Psoas muscle (tissue), 8 donors: ENCODE measurements around the gene ZNF609. TPM values are rescaled to one million over a fixed set of nuclear protein-coding genes. Genes with fewer than 3 reads are reported as not detected.

Source experiments
- ATAC-seq, 4 donors: fragments of 200-7000 bp; cut with Tn5 transposase; one replicate each; pipeline ENCODE4 v1.9.1; 2020; ENCODE audit warnings: moderate library complexity in 3 of 4, mild to moderate bottlenecking in 2 of 4
- DNase-seq, 2 donors: peaks; one replicate each; pipeline ENCODE4 v3.0.0-alpha.2; 2020
- H3K27ac ChIP-seq: fragments of 200-600 bp; one replicate; pipeline ENCODE4 v1.8.0; 2022
- H3K27me3 ChIP-seq, 3 donors: fragments of 200-600 bp in 1 of 3; one replicate each; pipeline versions ENCODE4 v1.6.1 to v1.8.0; 2013 to 2022; ENCODE audit warnings: low read length in 2 of 3, mild to moderate bottlenecking in 2 of 3, moderate library complexity in 1 of 3; ENCODE audit not compliant: insufficient read depth in 3 of 3
- H3K36me3 ChIP-seq, 2 donors: fragments of 200-600 bp in 1 of 2; one replicate each; pipeline versions ENCODE4 v1.6.1 to v1.8.0; 2013 to 2022; ENCODE audit warnings: low read depth in 1 of 2, mild to moderate bottlenecking in 1 of 2, moderate library complexity in 1 of 2; ENCODE audit not compliant: insufficient read depth in 1 of 2
- H3K4me1 ChIP-seq: fragments of 200-600 bp; one replicate; pipeline ENCODE4 v1.8.0; 2022
- H3K4me3 ChIP-seq: fragments of 200-600 bp; one replicate; pipeline ENCODE4 v1.8.0; 2022; ENCODE audit warnings: mild to moderate bottlenecking
- H3K9me3 ChIP-seq: fragments of 200-600 bp; one replicate; pipeline ENCODE4 v1.8.0; 2022
- CTCF ChIP-seq: fragments of 200-600 bp; IDR thresholded peaks from one replicate; pipeline ENCODE4 v1.8.0; 2022; ENCODE audit warnings: antibody characterized with exemption
- WGBS, 3 donors: extraction: QIAGEN DNeasy Blood & Tissue Kit; methylation state at CpG; one replicate each; pipeline versions ENCODE4 v1.1.6 to v1.1.7; 2013; 5-methylcytosine and 5-hydroxymethylcytosine counted together
- intact Hi-C, 2 donors: fragments of 100-400 bp; cut with DNase I; formaldehyde crosslinking; loops; one replicate each; pipeline versions ENCODE4 v1.11.0 to v1.14.2; 2022
- long read RNA-seq, 2 donors: library from polyadenylated mRNA; unstranded; transcript quantifications; one replicate each; pipeline ENCODE4 v2.0.0, GENCODE V29; 2021
- polyA plus RNA-seq, 3 donors: library from polyadenylated mRNA; stranded (reverse); fragments of 200-250 nt; gene quantifications; one replicate each; pipeline ENCODE4 v1.2.3, GENCODE V29; 2013
- total RNA-seq, 4 donors: library from RNA; stranded (reverse); fragmentation: NEBNext Ultra II Directional in 2 of 4; extraction: Animal tissue kit (Norgen Biotek cat#: 25700) in 2 of 4; gene quantifications; one replicate each; pipeline versions ENCODE4 v1.2.1 to v1.2.4, GENCODE V29; 2021 to 2023
- donor health status: healthy with polysubstance abuse.
- donor health status: DM: no; HTN: no; CAD: no; lungs with moderate emphysema.
- donor health status: Bipolar disorder and iron deficiency.
- donor health status: healthy.
- donor health status: DM: yes; HTN: yes; CAD: no.
- donor health status: DM: no; HTN: no; CAD: no.
- donor health status: DM: no; HTN: no; CAD: no.
- donor health status: DM: yes; HTN: yes; CAD: no.

The ZNF609 gene
- 10 to 100 TPM; 10.2 to 15.0 (median 12.3) TPM for total RNA-seq
- 1 to 10 TPM; 3.2 to 9.0 (median 3.4) TPM for polyA plus RNA-seq
- long read RNA-seq, donor 1, partial matches to known transcripts, result 1 of 11 reads
- long read RNA-seq, donor 1, other reads (novel, unspliced or antisense), result 9 of 11 reads
- long read RNA-seq, donor 2, partial matches to known transcripts, result 3 of 15 reads
- long read RNA-seq, donor 2, other reads (novel, unspliced or antisense), result 12 of 15 reads

- Histone ChIP-seq H3K27ac (peak within 1 kb of the TSS; percentile 79), H3K9me3 (no peaks in the 10 kb centered on the region), H3K4me1 (peaks cover 55% of the 10 kb centered on the region), H3K36me3 (peaks cover 0 to 8% of the 10 kb centered on the region in 2 donors), H3K27me3 (no peaks in the 10 kb centered on the region), H3K4me3 (peak within 1 kb of the TSS; percentile 70)
- intact Hi-C loops, result no loop called here
- WGBS, 3 donors, result 0 to 1% (median 1%) methylated on average over 31 to 45 of the region's 45 CpGs
- ATAC-seq (peak; percentile 90 to 96 (median 92)), DNase-seq (peak; percentile 96 to 97)
- no peak for TF ChIP-seq CTCF
Measured at GRCh38 chr15:64460206-64460723, at the start of gene ZNF609. TSS of gene ZNF609 (plus strand) at chr15:64460578. CDS start at chr15:64499420, 38,842 bp downstream.

GRCh38 chr15:64412216-64412615 lies 48.2 kb upstream of the ZNF609 start:
- 89 to 95% (median 94%) methylated on average over 2 of the region's 2 CpGs for WGBS, 3 donors
- TF ChIP-seq CTCF, result no peak
- no peaks in the 10 kb centered on the region for H3K4me1 ChIP-seq
- no peak for ATAC-seq
- no peak overlapping the region for H3K4me3 ChIP-seq
- no peaks in the 10 kb centered on the region for H3K9me3 ChIP-seq
- intact Hi-C loops, result no loop called here
- no peak overlapping the region for H3K27ac ChIP-seq
- no peak for DNase-seq
- no peaks in the 10 kb centered on the region for H3K27me3 ChIP-seq
- peaks cover 3 to 89% of the 10 kb centered on the region in 2 donors for H3K36me3 ChIP-seq

- WGBS, 3 donors, result 81 to 92% (median 91%) methylated on average over 2 of the region's 2 CpGs
- intact Hi-C loops, result no loop called here
- ATAC-seq, result no peak
Measured at GRCh38 chr15:64422697-64423096, 37.7 kb upstream of the ZNF609 start.

GRCh38 chr15:64423970-64424369 lies 36.4 kb upstream of the ZNF609 start:
- TF ChIP-seq CTCF, result no peak
- ATAC-seq, result no peak
- Histone ChIP-seq H3K27ac (no peak overlapping the region), H3K9me3 (no peaks in the 10 kb centered on the region), H3K36me3 (peaks cover 3 to 89% of the 10 kb centered on the region in 2 donors), H3K27me3 (no peaks in the 10 kb centered on the region), H3K4me1 (no peaks in the 10 kb centered on the region), H3K4me3 (no peak overlapping the region)
- 86 to 90% (median 88%) methylated on average over 6 of the region's 6 CpGs for WGBS, 3 donors
- DNase-seq, result no peak
- intact Hi-C loops, result no loop called here

More at GRCh38 chr15:64422697-64423096, 37.7 kb upstream of the ZNF609 start:
- Histone ChIP-seq H3K4me1 (no peaks in the 10 kb centered on the region), H3K27me3 (no peaks in the 10 kb centered on the region), H3K27ac (no peak overlapping the region), H3K9me3 (no peaks in the 10 kb centered on the region), H3K4me3 (no peak overlapping the region), H3K36me3 (peaks cover 3 to 91% of the 10 kb centered on the region in 2 donors)
- no peak for TF ChIP-seq CTCF
- DNase-seq, result no peak
